GM10248 (cell line): ENCODE data around the gene PTPRN2.
"Not testable (repeated sequence)": the region's sequence is repeated elsewhere in the genome, so short reads cannot be mapped to it uniquely, and the experiment has no call there.

ENCODE experiments used
- CTCF ChIA-PET: fragments of 300-600 bp; sonication (Branson Sonifier 250); formaldehyde crosslinking; extraction: SDS; loops from one replicate; lab custom pipeline; 2021; ENCODE audit warnings: antibody characterized with exemption; lab: Yijun Ruan, JAX
- POLR2A ChIA-PET: fragments of 350-650 bp; sonication (Branson Sonifier 250); formaldehyde crosslinking; extraction: SDS; loops from one replicate; lab custom pipeline; 2020; ENCODE audit warnings: antibody characterized with exemption; lab: Yijun Ruan, JAX
- DNase-seq: peaks from one replicate; pipeline ENCODE4 v3.0.0; 2012; ENCODE audit errors: extremely low spot score
- CTCF ChIP-seq: IDR thresholded peaks from 2 replicates; pipeline ENCODE4 v1.5.1; 2012; ENCODE audit warnings: mild to moderate bottlenecking, low read depth; ENCODE audit errors: extremely low read depth, missing control alignments, control extremely low read depth

Gene PTPRN2

GRCh38 chr7:157596026-157596425 lies 991.6 kb downstream of the PTPRN2 start:
- TF ChIP-seq CTCF = no peak
- DNase-seq = no peak
- POLR2A ChIA-PET = no interaction called here
- CTCF ChIA-PET = no interaction called here

GRCh38 chr7:157595086-157595855 lies 992.4 kb downstream of the PTPRN2 start:
- TF ChIP-seq CTCF = no peak
- ChIA-PET POLR2A (no interaction called here), CTCF (no interaction called here)

GRCh38 chr7:157594306-157594705 lies 993.3 kb downstream of the PTPRN2 start:
- no peak for DNase-seq
- CTCF ChIA-PET = no interaction called here
- no peak for TF ChIP-seq CTCF
- POLR2A ChIA-PET = no interaction called here

More at GRCh38 chr7:157595086-157595855, 992.4 kb downstream of the PTPRN2 start:
- DNase-seq = no peak

- DNase-seq = no peak
- POLR2A ChIA-PET = no interaction called here
Measured at GRCh38 chr7:157593541-157593940, 994.1 kb downstream of the PTPRN2 start.

GRCh38 chr7:157592636-157593320 lies 994.8 kb downstream of the PTPRN2 start:
- POLR2A ChIA-PET, CTCF ChIA-PET, DNase-seq: not testable (repeated sequence)

More at GRCh38 chr7:157593541-157593940, 994.1 kb downstream of the PTPRN2 start:
- CTCF ChIA-PET = no interaction called here
- TF ChIP-seq CTCF = no peak

- no peak for DNase-seq
- ChIA-PET POLR2A (no interaction called here), CTCF (no interaction called here)
- TF ChIP-seq CTCF = no peak
Measured at GRCh38 chr7:157590526-157590925, 997.1 kb downstream of the PTPRN2 start.

GRCh38 chr7:157589680-157590079 lies 997.9 kb downstream of the PTPRN2 start:
- DNase-seq = no peak
- POLR2A ChIA-PET = no interaction called here
- no peak for TF ChIP-seq CTCF
- CTCF ChIA-PET = interaction anchor here (1.0 kb wide), 1 partner anchor 12 kb away, joined by 4 read pairs; no protein-coding TSS in a partner anchor
